ENCODE data around the gene LAD1. TPM values are rescaled to one million over a fixed set of nuclear protein-coding genes. Genes with fewer than 3 reads are reported as not detected.

LAD1 gene
- total and polyA plus RNA-seq, 2 of the 13 experiments (the other 11 are each of a cell fraction or from before 2014, with no cell fraction given): 10.8 to 65.6 TPM

DNA sequence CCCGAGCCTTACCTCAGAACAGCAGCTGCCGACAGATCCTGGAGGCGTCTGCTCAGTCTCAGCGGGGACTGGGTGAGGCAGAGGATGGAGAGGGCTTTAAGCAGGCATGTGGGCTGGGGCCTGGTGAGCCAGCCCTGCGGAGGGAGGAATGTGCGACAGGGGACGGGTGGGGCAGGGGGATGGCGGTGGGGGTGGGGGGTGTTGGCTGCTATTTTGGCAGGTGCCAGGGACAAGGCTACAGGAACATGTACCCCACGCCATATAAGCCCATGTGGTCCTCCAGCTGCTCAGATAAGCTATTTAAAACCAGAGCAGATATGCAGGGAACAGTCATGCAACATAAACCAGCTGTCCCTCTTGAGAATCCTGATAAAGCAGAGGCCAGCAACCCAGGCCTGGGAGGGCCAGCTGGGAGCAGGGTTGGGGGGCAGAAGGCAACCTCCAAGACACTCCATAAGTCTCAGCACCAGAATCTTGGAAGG, 21.5 kb downstream of the LAD1 start, which contains the start of gene TNNT2 (continued):
- TF ChIP-seq ZNF562 (CRISPR knock-in tag; IDR thresholded peaks at IDR 0.05; ENCODE audit: borderline replicate concordance) (no peak), PHF21A (CRISPR knock-in tag; IDR thresholded peaks at IDR 0.05) (no peak), NR2F6 (IDR thresholded peaks at IDR 0.05) (no peak), NR2F6 (CRISPR knock-in tag; IDR thresholded peaks at IDR 0.05) (no peak), ZNF598 (CRISPR knock-in tag; IDR thresholded peaks at IDR 0.05; ENCODE audit: borderline replicate concordance) (no peak), ZNF335 (CRISPR knock-in tag; IDR thresholded peaks at IDR 0.05) (no peak), ZNF501 (CRISPR knock-in tag; IDR thresholded peaks at IDR 0.05) (no peak), JARID2 (CRISPR knock-in tag; IDR thresholded peaks at IDR 0.05; ENCODE audit: insufficient replicate concordance) (no peak), SCMH1 (CRISPR knock-in tag; IDR thresholded peaks at IDR 0.05; ENCODE audit: borderline replicate concordance) (no peak)

DNA sequence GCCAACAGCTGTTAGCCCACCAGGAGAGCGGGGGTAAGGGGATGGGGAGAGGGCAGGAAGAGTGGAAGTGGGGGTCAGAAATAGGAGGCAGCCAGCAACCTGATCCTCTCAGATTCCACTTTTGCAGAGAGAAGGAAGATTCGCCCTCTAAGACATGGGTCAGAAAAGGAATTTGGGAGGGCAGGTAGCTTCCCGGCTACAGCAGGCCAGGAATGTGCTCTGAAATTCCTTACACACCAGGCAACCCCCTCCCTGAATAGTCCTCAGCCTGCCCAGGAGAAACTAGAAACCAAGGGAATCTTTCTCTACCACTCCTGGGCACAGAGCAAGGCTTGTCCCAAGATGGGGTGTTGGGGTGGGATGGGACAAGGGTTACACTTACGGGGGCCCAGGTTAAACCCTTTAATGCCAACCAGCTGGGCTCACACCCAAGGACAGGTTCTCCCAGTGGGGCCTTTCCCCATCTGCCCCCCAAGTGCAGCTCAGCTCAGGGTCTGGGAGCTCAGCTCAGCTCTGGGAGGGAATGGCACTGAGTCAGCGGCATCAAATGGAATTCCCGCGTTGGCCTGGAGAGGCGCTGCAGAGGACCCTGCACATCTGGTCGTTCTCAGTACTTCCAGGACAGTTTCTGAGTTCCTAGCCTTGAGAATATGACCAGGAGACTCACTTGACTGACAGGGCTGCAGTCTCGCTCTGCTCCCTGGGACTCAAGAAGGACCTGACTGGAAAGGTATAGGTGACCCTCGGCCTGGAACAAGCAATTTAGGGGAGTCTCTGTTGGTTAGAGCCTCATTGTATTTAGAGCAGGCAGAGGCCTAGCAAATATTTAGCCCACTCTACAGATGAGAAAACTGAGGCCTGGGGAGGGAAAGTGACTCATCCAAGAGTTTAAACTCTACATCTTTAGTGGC, 22.4 kb downstream of the LAD1 start:
- peak; percentile 82 for ATAC-seq
- Histone ChIP-seq H3K27me3 (ENCODE audit: control insufficient read depth in 1 of 2, insufficient read depth in 2 of 2, low read length in 2 of 2) (peaks cover 0 to 38% of the 10 kb centered on the region in 2 experiments; a peak in 4 of 5 replicates), H3K36me3 (replicated peaks in 1 of 2; ENCODE audit: control insufficient read depth in 1 of 2, insufficient read depth in 2 of 2, low read length in 2 of 2) (no peaks in the 10 kb centered on the region), H3K27ac (ENCODE audit: extremely low read length, insufficient read depth, low read length) (no peak overlapping the region), H3K4me1 (ENCODE audit: insufficient read depth, low read length) (no peaks in the 10 kb centered on the region), H3K79me2 (ENCODE audit: insufficient read depth, low read length) (no peaks in the 10 kb centered on the region), H3K9me3 (ENCODE audit: low read length) (no peaks in the 10 kb centered on the region), H4K20me1 (ENCODE audit: insufficient read depth, low read length) (no peaks in the 10 kb centered on the region), H2AFZ (ENCODE audit: low read length) (no peak overlapping the region), H3K9ac (ENCODE audit: insufficient read depth, low read depth, low read length) (no peak overlapping the region), H3K4me2 (ENCODE audit: low read depth, low read length) (no peak overlapping the region), H3K4me3 (replicated peaks in 1 of 3; ENCODE audit: insufficient read depth in 1 of 3, low read depth in 2 of 3, low read length in 3 of 3) (no peak overlapping the region)
- 41% methylated on average over 4 of the region's 11 CpGs for WGBS (ENCODE audit: low lambda C conversion rate)
- DNase-seq (ENCODE audit: low spot score): peak; percentile 39
- ChIA-PET POLR2A (interaction anchor here (1.5 kb wide), 1 partner anchor 28 kb away, joined by 4 read pairs; no protein-coding TSS in a partner anchor), CTCF (ENCODE audit: low intra/inter-chr PET ratio, low total read pairs) (interaction anchor here (1.5 kb wide), 1 partner anchor 32 kb away, joined by 5 read pairs; no protein-coding TSS in a partner anchor)
- no TSS peak for BruUV-seq (replicated peaks)
- intact Hi-C loops (cut with micrococcal nuclease; ENCODE audit: unreplicated experiment) (no loop called here), in situ Hi-C loops (cut with HindIII; ENCODE audit: extremely low pct_ligation_motif_present, low pct_unique_long_range_greater_than_20kb) (loop anchor here (5.0 kb wide), 1 partner anchor 36 kb away; no protein-coding TSS in a partner anchor)
- FAIRE-seq: peak; percentile 75
- no peak for TF ChIP-seq FOXK2 (IDR thresholded peaks at IDR 0.05)
- peak; percentile 17 for TF ChIP-seq KDM2A (CRISPR knock-in tag; IDR thresholded peaks at IDR 0.05; ENCODE audit: borderline replicate concordance, low read depth)
- TF ChIP-seq ZNF629 (CRISPR knock-in tag; conservative IDR thresholded peaks at IDR 0.05): peak; percentile 71
- peak; percentile 45 for TF ChIP-seq STAG1 (CRISPR knock-in tag; IDR thresholded peaks at IDR 0.05)
- no peak for TF ChIP-seq ADNP (CRISPR knock-in tag; IDR thresholded peaks at IDR 0.05)
- no peak for TF ChIP-seq FOXA3 (CRISPR knock-in tag; IDR thresholded peaks at IDR 0.05)
- TF ChIP-seq, protein P1, sequence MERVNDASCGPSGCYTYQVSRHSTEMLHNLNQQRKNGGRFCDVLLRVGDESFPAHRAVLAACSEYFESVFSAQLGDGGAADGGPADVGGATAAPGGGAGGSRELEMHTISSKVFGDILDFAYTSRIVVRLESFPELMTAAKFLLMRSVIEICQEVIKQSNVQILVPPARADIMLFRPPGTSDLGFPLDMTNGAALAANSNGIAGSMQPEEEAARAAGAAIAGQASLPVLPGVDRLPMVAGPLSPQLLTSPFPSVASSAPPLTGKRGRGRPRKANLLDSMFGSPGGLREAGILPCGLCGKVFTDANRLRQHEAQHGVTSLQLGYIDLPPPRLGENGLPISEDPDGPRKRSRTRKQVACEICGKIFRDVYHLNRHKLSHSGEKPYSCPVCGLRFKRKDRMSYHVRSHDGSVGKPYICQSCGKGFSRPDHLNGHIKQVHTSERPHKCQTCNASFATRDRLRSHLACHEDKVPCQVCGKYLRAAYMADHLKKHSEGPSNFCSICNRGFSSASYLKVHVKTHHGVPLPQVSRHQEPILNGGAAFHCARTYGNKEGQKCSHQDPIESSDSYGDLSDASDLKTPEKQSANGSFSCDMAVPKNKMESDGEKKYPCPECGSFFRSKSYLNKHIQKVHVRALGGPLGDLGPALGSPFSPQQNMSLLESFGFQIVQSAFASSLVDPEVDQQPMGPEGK (CRISPR knock-in tag; IDR thresholded peaks at IDR 0.05): no peak
- TF ChIP-seq ZMYM4 (CRISPR knock-in tag; IDR thresholded peaks at IDR 0.05): no peak
- TF ChIP-seq, protein P2, sequence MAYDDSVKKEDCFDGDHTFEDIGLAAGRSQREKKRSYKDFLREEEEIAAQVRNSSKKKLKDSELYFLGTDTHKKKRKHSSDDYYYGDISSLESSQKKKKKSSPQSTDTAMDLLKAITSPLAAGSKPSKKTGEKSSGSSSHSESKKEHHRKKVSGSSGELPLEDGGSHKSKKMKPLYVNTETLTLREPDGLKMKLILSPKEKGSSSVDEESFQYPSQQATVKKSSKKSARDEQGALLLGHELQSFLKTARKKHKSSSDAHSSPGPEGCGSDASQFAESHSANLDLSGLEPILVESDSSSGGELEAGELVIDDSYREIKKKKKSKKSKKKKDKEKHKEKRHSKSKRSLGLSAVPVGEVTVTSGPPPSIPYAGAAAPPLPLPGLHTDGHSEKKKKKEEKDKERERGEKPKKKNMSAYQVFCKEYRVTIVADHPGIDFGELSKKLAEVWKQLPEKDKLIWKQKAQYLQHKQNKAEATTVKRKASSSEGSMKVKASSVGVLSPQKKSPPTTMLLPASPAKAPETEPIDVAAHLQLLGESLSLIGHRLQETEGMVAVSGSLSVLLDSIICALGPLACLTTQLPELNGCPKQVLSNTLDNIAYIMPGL (CRISPR knock-in tag; IDR thresholded peaks at IDR 0.05; ENCODE audit: borderline replicate concordance in 1 of 2, low read depth in 1 of 2): 0 out of 4 replicates have a peak, but pooled peaks of 1 of the 2 experiments have one; percentile 10
- TF ChIP-seq NRL (CRISPR knock-in tag; IDR thresholded peaks at IDR 0.05; ENCODE audit: borderline replicate concordance): no peak
- TF ChIP-seq ZNF3 (CRISPR knock-in tag; IDR thresholded peaks at IDR 0.05): no peak

Measured in HepG2 (cell line).